HG02943 (cell line): ENCODE results near the gene LHFPL3.
"Not testable (repeated sequence)": the region's sequence is repeated elsewhere in the genome, so short reads cannot be mapped to it uniquely, and the experiment has no call there.

ENCODE experiments used
- ATAC-seq: cut with Tn5 transposase; IDR thresholded peaks from one replicate; pipeline ENCODE4 v1.9.1; 2021; ENCODE audit warnings: mild to moderate bottlenecking, low read depth, moderate library complexity; ENCODE audit not compliant: unreplicated experiment

LHFPL3 gene

DNA sequence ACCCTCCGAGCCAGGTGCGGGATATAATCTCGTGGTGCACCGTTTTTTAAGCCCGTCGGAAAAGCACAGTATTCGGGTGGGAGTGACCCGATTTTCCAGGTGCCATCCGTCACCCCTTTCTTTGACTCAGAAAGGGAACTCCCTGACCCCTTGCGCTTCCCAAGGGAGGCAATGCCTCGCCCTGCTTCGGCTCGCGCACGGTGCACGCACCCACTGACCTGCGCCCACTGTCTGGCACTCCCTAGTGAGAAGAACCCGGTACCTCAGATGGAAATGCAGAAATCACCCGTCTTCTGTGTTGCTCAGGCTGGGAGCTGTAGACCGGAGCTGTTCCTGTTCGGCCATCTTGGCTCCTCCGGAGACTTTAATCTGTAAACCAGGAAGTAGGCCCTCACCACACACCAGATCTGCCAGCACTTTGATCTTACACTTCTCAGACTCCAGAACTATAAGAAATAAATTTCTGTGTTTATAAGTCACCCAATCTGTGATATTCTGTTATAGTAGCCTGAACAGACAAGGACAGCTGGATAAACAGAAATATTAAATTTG lies 235.0 kb downstream of the LHFPL3 start:
- ATAC-seq: not testable (repeated sequence)

DNA sequence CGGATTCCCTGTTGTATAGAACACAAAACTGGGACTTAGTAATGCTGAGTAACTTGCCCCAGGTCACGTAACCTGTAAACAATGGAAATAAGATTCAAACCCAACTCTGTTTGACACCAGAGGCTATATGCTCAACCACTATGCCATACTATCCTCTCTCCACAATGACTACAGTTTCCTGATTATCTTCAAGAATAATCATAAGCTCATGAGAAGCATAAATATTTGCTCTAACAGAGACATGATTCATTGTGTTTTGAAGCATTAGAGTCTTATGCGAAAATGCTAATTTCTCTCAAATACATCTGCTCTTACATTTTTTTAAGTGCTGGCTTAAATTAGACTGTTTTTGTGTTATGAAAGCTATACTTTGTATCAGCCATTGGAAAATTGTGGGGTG lies 241.3 kb downstream of the LHFPL3 start:
- ATAC-seq: no peak

DNA sequence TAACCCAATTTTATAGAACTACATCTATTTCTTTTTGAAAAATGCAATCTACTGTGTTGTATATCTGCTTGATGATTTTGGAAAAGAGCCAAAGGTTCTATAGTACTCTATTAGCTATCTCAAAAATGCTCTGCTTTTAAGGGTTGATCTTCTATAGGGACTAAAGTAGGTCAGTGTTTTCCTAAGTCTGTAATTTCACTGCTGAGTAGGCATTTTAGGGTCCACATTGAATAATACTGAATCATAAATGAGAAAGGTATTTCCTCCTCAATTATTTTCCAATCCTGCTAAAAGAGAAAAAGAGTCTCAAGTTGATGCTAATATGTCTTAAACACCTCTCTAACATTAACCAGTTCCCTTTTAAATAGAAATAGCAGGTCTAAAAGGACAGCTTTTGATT lies 244.2 kb downstream of the LHFPL3 start:
- ATAC-seq: no peak

DNA sequence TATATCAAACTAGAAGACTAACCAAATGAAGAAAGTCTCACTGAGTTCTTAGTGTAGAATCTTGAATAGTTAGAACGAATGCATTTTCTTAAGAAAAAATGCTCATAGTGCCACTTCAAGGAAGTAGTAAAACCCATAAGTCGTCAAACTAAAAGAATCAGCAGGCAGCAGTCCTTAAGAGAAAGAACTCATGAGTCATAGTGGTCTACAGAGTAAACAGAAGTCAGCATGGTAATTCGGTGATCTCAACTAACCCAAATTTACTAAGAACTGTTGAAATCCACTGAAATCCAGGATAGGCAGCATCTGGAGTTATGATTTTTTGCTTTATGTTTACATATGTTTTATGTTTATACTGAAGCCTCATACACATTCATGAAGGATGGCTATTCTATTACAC lies 256.2 kb downstream of the LHFPL3 start:
- no peak for ATAC-seq

DNA sequence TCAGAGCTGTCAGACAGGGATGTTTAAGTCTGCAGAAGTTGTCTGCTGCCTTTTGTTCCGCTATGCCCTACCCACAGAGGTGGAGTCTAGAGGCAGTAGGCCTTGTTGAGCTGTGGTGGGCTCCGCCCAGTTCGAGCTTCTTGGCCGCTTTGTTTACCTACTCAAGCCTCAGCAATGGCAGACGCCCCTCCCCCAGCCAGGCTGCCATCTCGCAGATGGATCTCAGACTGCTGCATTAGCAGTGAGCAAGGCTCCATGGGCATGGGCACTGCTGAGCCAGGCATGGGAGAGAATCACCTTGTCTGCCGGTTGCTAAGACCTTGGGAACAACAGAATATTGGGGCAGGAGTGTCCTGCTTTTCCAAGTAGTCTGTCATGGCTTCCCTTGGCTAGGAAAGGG lies 267.2 kb downstream of the LHFPL3 start:
- ATAC-seq: not testable (repeated sequence)

DNA sequence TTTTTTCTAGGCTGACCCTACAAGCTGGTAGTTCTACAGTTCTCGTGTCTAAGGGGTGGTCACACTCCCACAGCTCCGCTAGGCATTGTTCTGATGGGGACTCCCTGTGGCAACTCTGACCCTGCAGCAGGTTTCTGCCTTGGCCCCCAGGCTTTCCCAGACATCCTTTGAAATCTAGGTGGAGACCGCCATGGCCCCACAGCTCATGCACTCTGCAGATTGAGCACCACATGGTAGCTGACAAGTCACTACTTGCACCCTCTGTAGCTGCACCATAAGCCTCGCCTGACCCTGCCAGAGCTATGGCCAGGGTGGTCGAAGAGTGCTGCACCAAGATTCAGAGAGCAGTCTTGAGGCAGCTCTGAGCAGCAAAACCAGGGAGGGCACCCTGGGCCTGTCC lies 275.6 kb downstream of the LHFPL3 start:
- no peak for ATAC-seq

DNA sequence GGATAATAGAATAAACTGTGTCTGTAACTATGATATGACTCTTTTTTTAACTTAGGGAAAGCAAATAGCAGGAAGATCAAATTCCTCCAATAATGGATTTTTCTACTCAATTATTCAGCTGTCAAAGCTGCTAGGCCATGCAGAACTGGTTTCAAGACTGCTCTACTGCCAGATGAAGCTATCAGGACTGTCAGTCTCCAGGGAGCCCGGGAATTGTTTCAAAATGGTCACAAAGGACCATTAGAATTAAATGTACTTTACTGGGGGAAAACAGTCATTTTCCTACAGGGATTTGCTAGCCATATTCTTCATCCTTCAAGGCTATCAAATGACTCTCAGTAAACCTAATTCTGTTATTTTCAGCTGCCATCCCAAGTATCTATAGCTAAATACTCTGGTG lies 276.3 kb downstream of the LHFPL3 start:
- no peak for ATAC-seq

DNA sequence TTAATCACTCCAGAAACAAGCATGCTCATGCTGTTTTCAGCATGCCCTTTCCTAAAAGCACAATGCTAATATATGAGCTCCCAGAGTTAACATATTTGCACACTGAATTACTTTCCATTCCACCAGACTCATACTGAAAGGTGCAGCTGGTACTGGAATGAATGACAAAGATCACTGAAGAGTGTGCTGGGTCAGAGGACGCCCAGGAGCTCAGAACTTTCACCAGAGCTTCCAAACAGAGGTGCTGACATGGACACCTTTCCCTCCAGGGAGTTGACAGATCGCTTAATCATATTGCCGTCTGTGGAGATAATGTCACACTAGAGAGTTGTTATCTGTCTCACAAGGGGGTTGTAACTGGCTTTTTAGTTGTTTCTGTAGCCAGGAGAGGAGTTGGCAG lies 292.9 kb downstream of the LHFPL3 start:
- ATAC-seq: no peak

DNA sequence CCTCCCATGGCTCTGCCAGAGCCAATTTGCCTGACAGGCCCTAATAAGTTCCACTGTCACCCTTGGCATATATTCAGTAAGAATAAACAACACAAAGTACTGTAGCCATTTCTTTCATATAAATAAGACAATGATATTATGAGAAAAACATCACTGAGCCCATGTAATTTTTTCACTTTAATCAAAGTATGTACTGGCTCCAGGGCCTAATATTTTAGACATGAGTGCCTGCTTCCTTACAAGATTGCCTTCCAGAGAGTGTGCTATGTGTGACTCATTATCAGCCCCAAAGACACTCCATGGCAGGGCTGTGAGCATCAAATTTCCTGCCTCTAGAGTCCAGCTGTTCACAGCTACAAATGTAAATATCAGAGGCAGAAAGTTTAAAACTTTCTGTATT lies 297.6 kb downstream of the LHFPL3 start:
- ATAC-seq: no peak

DNA sequence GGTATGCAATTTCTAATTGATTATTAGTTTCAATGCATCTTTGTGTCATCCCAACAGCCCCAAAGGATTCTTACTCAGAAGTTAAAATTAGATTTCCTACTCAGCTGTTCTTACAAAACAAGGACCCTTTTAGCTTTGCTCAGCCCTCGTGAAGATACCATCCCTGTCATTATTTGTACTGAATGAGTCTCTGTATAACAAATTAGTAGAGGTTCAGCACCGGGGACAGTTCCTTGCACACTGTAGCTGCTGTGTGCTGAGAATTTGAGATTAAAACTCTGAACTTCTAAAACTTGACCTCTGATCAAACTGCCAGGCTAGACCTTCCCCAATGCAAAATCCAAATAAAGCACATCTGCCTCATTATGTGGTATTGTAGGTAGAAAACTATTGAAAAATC lies 299.1 kb downstream of the LHFPL3 start:
- no peak for ATAC-seq

DNA sequence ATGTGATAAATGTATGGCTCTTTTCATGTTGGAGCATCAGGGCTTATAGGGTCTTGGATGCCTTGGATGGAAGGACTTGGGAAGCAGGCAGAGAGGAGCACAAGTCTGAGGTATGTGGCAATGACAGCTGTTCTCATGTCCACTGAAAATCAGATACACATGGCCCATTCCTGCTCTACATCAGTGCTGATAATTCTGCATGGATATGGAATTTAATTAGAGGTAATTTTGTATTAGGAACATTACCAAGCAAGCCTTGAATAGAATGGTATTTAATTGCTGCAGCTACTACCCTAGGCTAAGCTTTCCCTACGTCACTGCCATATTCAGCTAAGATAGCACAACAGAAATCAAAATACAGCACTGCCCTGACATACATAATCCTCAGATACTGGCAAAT lies 299.6 kb downstream of the LHFPL3 start:
- no peak for ATAC-seq

DNA sequence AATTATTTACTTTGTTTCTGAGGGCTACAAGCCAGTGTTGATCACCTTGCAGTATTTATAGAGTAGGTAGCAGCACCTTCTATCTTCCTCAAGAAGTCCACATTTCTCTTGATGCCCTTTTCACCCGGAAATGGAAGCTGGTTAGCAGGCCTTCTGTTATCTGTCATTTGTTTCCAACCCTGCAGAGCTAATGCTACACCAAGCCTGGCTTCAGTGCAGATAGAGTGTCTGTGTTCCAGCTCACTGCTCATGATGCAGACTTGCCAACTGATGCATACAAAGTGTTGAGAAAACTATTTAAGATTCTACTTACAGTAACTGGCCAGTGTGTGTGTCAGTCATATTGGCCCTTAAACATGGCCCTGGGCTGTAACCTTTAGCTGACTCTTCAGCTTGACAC lies 301.0 kb downstream of the LHFPL3 start:
- ATAC-seq: no peak

DNA sequence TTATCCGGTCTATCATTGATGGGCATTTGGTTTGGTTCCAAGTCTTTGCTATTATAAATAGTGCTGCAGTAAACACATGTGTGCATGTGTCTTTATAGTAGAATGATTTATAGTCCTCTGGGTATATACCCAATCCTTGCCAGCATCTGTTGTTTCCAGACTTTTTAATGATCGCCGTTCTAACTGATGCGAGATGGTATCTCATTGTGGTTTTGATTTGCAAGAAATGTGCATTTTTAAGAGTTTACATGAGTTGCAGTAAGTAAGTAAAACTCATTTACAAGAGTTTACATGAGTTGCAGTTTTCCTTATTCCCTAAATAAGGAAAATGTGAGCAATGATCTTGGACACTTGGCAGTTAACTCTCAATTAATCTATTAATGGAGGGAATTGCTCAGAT lies 312.1 kb downstream of the LHFPL3 start:
- no peak for ATAC-seq

DNA sequence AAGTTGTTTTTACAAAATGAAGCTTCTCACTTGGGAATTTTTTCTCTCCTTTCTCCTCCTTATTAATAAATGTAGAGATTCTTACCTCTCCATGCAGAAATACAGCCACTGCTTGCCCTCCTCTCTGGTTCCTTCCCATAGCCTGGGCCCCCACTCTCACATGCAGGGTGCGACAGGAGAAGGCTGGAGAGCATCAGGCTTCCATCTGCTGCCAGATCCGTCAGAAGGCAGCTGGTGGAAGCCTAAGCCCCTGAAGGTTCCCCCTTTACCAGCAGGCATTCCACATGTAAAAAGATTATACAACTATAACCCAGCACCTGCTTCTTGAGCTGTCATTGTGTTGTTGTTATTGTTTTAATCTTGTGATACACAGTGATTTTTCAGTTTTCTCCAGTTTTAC lies 314.2 kb downstream of the LHFPL3 start:
- no peak for ATAC-seq

DNA sequence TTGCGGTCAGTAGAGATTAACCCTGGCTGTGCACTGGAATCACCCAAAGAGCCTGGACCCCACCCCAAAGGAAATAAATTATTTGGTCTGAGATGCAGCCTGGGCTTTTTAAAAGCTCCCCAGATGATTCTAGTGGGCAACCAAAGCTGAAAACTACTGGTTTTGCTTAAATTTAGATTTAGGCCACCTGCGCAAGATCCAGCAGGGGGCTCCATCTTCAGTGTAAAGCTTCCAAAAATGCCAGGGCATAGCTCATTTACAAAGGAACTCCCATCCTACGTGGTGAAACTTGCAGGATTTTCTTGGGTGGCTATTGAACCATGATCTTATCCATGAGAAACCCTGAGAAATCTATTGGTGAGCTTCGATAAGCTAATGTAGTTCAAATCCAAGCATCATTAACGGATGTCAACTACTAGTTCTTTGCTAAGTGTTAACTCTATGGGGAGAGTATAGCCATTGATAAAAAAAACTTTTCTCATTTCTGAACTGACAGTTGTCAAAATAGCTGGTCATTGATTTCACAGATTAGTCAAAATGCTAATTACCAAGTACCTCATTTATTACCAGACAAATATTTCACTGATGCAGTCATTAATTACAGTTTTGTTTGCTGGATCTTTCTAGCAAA lies 315.3 kb downstream of the LHFPL3 start:
- ATAC-seq: no peak

DNA sequence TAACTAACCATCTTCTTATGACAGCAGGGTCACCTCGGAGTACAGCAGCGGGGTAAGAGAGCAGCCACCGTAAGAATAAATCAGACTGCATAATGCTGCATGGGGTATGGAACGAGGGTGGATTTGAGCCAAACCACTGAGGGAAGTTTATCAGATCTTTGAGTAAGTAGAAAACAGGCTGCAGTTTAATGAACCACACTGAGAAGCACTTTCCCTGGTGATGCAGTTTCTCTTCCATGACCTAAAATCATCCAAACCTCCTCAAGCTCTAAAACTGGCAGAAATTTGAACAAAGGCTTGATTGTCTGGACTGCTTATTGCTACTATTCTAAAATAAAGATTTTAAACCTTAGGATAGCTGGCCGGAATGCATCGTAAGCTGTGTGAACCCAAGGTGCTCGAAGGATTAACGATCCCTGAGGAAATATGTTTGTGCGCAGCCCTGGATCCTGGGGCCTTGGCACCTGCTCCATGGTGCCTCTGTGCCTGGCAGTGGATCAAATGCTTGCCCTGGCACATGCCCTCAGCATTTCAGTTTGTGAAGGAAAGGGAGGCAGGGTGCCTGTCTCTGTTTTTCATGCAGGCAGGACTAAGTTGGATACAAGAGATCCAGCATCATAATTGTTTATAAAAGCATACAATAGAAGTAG lies 322.7 kb downstream of the LHFPL3 start:
- no peak for ATAC-seq

DNA sequence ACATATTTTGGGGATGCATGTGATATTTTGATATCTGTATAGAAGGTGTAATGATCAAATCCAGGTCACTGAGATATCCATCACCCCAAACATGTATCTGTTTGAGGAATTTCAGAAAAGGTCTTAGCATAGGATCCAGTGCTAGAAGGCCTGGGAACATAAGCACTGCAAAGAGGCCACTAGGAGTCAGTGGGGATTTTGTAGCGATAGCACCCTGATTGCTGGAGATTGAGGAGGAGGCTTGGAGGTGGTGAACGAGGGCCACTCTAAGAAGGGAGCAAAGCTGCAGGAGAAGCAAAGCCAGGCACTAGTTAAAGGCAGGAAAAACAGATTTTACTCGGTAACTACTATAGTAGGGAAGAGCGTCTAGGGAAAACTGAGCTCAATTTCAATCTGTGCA lies 324.0 kb downstream of the LHFPL3 start:
- no peak for ATAC-seq

DNA sequence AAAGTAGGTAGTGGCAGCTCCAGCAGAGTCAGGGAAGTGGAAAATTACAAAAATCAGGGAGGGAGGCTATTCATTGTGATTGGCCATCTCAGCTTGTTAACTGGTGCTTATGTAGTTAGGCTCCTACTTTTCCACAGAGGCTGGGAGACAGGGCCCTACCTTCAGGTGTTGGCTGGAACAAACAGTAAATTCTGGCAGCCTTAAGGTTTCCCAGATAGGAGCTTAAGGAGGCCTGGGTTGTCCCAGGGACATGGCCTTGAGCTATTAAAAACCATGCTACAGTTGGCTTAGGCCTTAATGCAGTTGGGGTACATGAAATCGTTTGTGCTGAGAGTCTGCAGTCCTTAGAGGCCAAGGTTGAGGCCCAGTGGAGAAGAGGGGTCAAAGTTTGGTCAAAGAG lies 324.5 kb downstream of the LHFPL3 start:
- ATAC-seq: no peak

DNA sequence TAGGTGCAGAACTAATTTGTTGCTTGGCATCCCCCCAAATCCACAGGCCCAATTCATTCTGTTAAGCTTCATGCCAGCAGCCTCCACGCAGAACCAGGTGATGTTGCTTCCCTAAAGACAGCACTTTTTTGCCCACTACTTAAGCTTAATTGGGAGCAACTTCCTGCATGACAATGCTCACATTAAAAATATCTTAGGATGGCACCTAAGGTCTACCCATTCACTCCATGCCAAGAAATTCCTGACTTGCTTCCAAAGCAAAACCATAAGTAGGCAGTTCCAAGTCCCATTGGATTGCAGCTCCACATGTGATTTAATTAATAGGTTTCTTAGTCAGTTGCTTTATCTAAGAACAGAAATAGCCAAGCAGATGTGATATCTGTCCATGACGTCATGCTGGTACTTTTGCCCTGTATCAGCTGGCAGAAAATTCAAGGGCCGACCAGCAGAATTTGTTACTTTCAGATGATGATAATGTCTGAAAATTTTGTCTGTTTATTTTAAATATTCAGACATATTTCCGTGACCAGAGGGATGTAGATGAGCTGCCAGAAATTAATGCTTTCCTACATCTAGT lies 325.5 kb downstream of the LHFPL3 start:
- no peak for ATAC-seq

DNA sequence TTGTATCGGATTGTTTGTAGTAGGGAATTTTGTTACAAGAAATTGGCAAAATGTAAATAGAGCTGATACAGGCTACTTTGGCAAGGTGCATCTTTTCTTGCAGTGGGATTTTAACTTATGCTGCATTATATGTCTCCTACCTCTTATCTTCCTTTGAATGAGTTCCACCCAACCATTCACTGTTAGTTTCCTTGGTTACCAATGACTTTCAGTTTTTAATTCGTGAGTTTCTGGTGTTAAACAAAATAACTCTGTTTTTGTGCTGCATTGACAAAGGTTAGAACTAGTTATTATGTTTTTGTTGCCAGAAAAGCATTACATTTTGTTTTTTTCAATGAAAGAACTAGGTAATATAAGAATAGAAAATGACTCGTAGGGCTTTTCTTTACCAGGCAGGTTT lies 327.2 kb downstream of the LHFPL3 start:
- no peak for ATAC-seq

DNA sequence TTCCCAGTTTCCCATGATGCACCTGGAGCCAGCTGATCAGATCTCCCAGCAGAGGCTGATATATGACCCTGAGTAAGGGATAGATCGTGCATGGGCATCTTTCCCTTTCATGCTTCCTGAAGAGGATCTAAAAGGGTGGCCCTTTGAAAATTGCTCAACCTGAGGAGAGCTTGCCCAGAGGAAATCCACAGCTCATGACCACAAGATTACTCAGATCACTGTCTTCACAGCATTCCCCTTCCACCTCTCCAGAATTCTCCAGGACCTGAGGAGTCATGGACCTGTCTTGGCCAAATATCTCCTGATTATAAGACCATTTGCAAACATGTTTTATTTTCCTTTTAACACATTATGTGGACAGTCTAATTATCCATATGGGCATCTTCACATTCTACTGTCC lies 328.1 kb downstream of the LHFPL3 start:
- ATAC-seq: no peak

DNA sequence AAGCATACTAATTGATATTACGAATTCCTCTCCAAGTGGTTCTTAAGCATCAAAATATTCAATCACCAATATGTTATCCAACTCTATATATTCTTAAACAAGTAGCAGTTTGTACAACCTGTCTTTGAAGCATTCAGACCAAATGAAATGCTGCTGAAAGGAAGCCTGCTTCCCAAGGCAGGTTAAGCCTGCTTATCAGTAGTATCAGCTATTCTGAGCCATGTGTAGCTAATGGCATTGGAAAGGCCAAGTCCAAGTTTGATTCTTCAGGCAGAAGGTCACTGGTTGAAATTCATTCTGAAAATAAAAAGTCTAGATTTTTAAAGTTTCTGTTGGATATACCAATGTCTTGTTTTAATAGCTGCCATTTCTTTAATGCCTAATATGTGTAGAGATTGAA lies 328.7 kb downstream of the LHFPL3 start:
- no peak for ATAC-seq
